Left renal cortex interstitium (tissue), 4 donors: ENCODE data around the gene E2F8. TPM values are rescaled to one million over a fixed set of nuclear protein-coding genes. Genes with fewer than 3 reads are reported as not detected.
A peak's percentile ranks its signal among the peaks of the same experiment; 100 is the strongest.

Experiments
- DNase-seq, 4 donors: peaks; one replicate each; pipeline ENCODE4 v3.0.0-alpha.2; 2013; ENCODE audit warnings: low read depth in 4 of 4, low spot score in 2 of 4, missing footprints in 1 of 4
- polyA plus RNA-seq, 4 donors: library from polyadenylated mRNA; unstranded; fragments of 120-200 nt; gene quantifications; one replicate each; pipeline ENCODE4 v1.2.1, GENCODE V29; 2013; ENCODE audit not compliant: insufficient read length in 4 of 4

The E2F8 gene
- polyA plus RNA-seq, 4 donors: 5.9 to 9.8 (median 8.1) TPM

DNA sequence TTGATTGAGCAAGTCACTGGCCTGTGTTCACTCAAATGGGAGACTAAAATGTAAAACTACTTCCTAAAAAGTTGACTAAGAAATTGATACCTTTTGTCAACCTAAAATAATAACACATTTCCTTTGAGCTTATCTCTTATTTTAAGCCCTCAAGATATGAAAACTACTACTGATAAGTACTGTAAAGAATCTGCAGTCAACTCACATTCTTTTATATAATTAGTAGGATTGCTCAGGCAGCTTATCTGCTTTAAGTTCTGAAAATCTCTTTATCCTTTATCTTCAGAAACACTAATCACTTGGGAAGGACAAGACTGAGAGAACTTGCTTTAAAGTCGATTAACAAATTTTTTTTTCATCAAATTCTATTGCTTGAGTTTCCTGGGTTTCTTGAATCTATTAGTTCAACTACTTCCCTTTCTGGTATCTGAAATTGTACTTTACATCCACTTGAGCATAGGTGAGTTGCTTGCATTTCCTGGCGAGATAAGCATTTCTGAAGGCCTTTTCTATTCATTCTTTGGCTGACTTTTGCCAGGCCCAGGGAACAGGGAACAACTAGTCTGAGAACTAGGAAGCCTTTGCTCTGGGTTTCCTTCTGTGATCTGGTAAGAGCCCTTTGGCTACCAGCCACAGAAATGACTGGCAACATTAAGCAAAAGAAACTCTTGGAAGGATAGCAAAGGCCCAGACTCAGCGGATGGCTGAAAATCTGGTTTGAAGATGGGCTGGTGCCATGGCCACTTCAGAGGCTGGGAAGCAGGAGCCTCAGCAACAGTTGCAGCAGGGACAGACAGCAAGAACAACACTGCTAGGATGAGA, 19.6 kb downstream of the E2F8 start:
- DNase-seq: no peak

DNA sequence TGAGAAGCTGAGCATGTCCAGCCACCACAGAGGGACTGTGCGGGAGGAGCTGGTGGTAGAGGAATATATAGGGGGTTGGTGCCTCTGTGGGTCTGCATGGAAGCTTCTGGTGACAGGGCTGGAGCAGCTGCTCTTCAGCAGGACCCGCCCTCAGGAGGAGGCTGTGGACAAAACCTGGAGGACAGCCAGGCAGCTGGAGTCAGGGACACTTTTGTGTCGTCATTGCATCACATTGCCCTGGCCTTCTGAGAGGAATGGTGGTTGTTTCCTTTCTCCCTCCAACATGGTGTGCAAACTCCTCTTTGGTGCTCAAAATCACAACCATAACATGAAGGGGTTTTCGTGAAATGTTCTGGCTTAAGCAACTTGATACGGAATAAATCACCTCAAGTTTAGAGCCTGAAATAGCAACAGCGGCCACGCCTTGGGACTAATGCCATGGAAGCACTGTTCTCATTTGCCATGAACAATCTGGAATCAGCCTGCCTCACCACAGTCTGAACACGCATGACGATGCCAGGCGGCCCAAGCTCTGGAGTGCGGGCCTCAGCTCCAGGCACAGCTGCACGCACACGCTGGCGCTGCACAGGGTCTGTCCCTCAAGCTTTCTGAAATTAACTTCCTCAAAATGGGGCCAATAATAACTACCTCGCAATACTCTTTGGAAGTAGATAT, 21.8 kb downstream of the E2F8 start:
- DNase-seq: no peak

DNA sequence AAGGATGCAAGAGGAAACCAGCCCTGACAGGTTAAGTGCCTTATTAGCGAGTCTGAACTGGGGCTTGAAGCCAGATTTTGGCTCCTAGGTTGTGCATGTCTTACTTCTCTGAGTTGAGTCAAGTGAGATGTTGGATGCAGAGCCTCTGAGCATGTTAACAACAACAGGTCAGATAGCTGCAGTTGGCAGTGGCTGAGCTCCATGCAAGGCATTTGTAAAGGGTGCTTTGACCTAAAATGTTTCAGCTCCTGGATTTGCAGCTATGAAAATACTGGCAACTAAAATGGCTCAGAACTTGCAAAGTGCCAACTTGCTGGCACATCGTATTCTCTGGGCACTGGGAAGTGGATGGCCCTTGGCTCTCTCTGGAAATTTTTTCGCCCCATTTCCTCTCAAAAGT, 22.5 kb downstream of the E2F8 start:
- no peak for DNase-seq

DNA sequence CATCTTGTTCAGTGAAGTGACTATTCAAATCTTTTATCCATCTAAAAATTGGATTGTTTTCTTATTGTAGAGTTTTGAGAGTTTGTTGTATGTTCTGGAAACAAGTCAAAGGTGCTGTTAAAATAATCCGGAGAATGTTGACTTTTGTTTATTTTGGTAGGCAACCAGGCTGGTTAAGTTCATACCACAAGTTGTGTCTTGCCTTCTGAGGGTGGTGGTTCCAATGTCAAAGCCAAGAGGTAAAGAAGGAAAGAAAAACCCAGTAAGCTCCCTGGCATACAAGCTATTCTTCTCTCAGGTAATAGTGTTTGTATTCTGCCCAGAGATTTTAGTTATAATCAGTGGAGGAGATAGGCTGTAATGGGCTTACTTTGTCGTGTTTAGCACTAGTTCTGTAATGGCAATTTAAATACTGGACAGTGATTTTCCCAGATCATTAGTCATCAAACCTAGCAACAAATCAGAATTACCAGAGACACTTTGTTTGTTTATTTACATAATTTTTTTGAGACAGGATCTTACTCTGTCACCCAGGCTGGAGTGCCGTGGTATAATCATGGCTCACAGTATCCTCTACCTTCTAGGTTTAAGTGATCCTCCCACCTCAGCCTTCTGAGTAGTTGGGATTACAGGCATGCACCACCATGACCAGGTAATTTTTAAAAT, 23.9 kb downstream of the E2F8 start:
- DNase-seq: no peak

DNA sequence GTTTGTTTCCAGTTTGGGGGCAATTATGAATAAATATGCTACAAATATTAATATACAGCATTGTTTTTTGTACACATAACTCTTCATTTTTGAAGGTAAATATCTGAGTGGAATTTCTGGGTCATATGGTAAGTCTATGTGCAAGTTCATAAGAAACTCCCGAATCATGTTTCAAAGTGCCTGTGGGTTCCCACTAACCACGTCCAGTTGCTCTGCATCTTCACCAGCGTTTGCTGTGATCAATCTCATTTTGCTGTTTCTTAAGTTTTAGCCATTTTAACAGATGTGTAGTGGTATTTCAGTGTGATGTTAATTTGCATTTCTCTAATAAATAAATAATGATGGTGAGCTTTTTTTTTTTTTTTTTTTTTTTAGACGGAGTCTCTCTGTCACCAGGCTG, 24.7 kb downstream of the E2F8 start:
- no peak for DNase-seq

DNA sequence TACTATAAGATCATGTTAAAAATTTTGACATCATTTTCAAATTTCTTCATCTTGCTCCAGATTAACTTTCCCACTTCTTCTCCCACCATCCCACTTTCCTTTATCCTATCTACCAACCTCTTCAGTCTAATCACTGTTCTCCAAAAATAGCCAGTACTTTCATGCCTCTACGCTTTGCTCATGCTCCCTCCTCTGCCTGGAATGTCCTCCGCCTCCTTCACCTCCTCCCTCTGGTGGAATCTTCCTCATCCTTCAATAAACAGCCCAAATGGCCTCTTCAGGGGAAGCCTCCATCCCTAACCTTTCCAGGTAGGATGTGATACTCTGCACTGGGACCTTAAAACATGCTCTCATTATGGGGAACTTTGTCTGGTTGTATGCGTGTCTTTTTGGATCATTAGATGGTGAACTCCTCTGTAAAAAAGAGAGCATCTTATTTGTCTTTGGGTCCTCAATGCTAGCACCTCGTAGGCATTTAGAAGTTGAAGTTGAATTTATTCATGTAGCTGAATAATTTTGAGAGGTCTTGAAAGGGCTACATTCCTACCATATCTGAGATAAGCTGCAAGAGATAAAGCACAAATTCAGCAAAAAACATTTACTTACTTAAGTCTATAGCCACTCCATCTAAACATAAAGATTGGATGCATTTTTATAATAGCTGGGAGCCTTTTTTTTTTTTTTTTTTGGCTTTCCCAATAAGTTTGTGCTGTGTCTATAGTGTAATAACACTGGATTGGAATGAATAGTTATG, 31.0 kb downstream of the E2F8 start:
- no peak for DNase-seq

DNA sequence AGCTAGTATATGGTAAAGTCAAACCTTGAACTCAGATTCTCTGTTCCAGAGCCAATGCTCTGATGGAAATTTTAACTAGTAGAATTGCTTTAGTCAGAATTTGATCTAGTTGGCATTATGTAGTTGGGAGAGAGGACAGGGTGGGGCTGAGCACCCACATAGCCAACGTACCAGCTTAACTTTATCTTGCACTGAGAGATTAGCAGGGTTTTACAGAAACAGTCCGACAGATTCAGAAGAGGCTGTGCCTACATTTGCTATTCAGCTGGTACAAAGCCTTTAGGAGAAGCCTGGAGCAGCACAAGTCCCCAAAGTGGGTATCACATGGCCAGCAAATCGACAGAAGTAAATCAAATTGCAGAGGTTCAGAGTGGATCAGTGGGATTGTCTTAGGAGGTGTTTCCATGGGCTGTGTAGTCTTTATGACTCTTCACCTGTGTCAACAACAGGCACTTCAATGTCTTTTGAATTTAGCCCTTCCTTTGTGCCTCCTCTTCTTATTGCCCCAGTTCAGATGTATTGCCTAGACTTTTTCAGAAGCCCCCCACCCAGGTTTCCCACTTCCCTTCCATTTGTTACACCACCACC, 31.7 kb downstream of the E2F8 start:
- no peak for DNase-seq

DNA sequence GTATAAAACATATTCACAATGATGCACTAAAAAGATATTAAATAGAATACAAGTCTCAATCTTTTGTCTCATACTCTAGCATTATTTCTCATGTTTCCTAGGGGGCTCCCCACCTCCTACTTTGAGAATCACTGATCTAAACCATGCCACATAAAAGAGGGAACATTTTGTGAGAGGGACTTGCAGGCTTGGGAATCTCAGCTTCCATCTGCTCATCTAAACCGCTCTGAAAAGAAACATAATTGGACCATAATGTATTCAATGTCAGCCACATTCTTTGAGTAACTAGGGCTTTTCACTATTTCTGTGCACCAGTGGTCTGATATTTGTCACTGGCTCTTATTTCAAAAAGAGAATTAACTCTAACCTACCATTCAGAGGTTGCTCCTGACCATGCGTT, 32.6 kb downstream of the E2F8 start:
- no peak for DNase-seq

DNA sequence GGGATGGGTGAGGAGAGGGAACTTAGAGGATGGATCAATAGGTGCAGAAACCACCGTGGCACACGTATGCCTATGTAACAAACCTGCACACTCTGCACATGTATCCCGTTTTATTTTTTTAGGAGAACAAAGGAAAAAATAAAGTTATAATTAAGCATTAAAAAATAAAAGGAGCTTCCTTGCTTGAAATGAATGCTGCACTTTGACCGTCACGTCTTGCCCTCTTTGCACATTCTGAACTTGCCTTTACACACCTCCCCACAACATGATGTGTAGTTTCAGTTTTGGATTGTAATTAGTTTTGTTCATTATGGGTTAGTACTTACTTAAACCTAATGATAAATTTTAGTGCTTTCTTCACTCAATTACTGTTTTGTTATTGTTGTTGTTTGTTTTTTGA, 35.9 kb downstream of the E2F8 start:
- DNase-seq: no peak

DNA sequence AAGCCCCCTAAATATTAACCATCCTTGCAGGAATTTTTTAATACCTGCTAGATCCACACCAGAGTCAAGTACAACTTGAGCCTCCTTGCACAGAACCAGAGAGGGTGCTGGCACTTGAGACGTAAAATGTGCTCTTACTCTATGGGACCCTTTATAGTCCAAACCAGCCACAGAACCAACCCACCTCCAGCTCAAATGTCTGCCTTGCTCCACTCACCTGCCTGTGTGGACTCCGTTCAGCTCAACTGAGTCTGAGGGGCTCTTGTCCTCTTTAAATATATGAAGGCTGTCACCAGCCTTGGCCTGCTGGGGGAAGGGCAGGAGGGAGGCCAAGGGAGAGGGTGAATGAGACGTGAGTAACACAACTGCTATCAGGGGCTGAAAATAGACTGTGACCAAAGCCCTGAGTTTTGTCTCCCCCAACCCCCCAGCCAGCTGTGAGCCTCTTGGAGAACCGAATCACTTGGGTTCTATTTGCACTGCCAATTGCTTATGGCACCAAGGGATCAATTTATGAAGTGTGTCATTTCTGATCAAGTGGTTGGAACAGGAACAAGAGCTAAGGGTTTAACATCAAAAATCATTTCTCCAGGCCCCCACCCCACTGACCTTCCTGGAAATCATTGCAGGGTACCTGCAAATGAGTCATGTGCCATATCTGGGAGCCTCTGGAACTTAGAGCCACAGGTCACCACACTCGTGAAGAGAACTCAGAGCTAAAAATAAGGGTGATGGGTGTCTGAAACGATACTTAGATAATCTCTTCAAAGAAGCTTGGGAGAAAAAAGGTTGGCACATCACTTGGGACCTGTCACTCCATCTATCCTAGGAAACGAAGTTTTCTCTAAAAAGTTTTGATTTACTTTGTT, 38.8 kb downstream of the E2F8 start, which contains the start of gene CSRP3:
TSS of gene CSRP3 (minus strand) at position 247 of the 869 bp plus-strand sequence. CDS start 9,535 bp downstream, outside the sequence.
- no peak for DNase-seq

DNA sequence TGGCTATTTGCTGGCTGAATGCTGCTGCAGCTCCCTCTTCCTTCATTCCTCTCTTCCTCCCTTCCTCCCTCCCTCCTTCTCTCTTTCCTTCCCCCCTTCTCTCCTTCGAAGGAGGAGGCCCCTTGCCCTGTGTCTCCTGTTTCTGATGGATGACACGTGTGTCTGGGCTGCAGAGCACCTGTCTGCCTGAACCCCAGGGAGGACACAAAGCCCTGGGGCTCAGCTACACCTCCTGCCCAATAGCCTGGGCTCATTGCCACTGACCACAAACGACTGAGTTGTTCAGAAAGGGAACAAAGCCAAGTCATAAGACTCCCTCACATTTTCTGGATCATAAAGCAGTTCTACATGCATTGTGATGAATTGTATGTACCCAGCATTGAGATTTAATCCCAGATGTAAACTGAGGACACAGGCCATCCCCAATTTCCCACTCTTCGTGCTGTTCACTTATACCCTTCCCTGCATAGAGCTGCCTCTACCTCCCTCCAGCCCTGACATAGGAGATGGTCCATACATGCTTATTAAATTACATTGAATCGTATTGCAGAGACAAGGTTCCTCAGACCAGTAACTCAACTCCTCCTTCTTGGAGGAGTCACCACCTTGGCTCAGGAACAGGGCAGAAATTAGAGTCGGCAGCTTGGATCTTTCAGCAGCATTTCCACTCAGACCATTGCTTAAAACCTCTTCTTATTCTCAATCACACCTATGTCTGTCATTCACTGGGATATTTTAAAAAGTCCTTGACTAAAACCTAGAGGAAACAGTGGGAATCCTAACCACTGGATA, 40.1 kb downstream of the E2F8 start:
- DNase-seq: no peak

DNA sequence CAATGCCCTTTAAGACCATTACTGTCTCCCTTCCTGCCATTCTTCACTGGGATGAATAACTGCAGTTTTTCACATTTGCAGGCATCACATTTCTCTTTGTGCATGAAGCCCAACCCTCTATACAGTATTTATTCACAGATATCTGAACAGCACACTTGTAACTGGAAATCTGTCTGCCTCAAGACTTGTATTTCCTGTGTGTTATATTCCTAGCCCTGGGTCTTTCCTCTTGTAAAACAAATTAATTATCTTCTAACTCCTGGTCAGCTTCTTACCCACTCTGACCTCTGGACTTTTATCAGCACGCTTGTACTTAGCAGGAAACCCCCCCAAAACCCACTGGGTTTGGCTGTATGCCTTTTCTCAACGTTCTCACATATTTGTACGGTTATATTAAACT, 41.0 kb downstream of the E2F8 start:
- DNase-seq: peak in 1 of 4 donors; percentile 3

DNA sequence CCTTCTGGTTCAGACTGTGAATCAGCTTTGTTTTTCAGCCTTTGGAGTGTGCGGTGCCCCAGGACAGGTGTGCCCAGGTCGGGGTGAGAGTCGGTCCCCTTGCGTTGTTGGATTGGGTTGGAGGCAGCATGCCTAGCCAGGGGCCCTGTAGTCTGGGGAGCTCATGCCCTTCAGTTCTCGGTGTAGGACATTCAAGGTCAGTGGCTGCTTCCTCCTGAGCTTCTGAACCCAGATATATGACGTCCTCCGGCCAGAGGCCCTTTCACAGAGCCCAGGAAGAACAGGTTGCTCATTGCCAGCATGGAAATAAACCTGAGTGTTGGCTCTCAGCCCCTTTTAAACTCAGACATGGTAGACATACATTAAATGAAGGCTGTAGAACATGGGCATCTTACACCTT, 41.7 kb downstream of the E2F8 start:
- DNase-seq: no peak

DNA sequence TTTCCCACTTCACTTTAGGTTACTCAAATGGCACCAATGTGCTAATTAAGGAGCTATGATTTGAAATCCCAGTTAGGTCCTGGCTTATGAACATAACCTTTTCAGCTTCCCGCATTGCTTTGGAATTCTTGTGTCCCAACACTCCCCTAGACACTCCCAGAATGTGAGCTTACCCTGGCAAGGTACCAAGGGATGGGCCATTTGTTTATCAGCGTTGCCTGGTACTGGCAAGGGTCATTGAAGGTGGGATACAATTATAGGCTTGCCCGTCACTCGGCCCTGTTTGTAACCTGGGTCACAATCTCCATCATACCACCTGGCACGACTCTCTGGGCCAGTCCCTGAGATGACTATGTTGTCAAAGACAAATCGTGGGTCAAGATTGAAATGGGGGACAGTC, 44.3 kb downstream of the E2F8 start:
- DNase-seq: no peak

DNA sequence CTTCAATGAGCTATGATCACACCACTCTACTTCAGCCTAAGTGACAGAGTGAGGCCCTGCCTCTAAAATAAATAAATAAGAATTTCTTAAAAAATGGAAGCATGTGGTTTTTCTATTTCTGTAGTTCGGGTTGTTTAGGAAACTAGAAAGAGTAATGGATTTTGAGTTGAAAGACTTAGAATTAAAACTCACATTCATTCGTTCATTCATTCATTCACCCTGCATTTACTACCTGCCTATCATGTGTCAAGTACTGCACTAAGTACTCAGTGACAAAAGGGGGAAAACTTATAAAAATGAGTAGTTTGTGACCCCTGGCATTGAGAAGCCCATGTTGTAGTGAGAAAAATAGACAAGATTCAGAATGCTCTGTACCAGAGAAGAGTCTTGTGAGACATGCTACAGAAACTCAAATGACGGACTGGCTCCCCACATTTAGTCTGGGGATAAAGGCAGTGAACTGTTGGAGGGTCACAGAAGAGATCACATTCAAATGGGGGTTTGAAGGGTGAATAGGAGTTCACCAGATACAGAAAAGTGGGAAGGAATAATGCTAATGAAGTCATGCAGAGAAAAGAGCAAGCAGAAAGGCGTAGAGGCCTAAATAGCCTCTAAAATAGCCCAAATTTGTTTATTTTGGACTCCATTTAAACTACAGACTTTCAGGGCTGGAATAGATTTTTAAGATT, 46.0 kb downstream of the E2F8 start:
- DNase-seq: no peak

DNA sequence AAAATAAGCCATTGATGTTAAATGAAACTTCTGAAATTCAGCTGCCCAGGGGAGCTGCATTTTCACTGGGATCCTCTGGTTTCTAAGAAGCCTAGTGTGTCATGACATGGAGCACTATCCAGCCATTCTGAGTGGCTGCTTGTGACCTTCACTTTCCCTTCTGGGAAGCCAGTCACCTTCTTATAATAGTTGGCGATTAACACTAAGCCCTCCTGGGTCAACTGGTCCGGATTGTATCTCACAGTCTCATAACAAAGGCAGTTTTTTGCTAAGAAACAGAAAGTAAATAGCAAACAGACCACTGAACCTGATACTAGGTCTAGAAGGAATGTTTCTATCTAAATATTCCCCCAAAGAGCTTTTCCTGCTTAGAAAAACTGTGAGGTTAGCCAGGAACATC, 46.8 kb downstream of the E2F8 start:
- DNase-seq: no peak

DNA sequence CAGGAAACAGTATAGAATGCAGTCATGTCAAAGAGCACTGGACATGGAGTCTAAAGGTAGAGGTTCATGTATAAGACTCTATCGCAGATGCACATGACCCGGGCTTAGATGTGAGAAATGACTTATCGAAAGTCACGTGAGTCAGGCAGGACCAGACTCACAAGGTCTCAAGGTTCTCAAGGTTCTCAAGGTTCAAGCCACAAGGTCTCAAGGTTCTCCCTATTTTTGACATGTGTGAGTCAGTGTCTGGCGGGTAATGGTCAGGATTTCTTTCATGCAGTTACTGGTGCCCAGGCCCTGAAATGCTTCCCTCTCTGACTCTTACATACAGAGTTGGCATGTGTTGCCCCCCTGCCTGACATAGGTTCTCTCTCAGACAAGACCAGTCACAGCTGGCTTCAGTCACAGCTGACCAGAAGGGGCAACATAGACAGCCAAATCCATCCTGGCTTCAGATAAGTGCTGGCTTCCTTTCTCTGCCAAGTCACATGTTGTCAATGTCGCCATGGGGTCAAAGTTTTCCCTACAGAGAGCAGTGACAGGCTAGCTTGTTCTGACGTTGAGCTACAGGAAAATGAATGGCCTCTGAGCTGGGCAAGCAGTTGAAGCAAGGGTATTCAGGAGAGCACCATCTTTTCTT, 49.1 kb downstream of the E2F8 start:
- DNase-seq: no peak

DNA sequence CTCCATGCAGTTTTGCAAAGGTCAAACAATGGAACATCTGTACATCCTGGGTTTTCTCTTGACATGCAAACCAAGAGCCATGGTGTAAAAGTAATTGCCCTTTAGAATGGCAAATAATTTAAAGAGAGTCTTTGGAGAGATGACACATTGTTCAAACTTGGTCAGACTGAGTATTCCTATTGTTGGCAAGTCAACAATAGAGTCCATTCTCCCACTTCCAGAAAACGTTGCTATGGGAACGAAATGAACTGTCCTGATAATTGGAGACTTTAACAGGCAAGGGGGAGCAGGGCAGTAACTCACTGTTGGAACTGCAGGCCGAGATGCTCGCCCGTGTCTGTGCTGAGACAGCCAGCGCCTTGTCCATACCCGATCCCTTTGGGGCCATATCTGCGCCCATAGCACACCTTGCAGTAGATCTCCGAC, 52.9 kb downstream of the E2F8 start:
- no peak for DNase-seq
